H1 (cell line): ENCODE results near the gene DUSP18. TPM values are rescaled to one million over a fixed set of nuclear protein-coding genes. Genes with fewer than 3 reads are reported as not detected.

Source experiments
- CTCF ChIA-PET: fragments of 300-600 bp; sonication (Branson Sonifier 250); formaldehyde crosslinking; loops from one replicate; lab custom pipeline; 2021; ENCODE audit not compliant: partially characterized antibody; lab: Charles Lee
- POLR2A ChIA-PET: fragments of 300-600 bp; sonication (Branson Sonifier 250); formaldehyde crosslinking; loops from one replicate; lab custom pipeline; 2021; ENCODE audit warnings: inconsistent platforms; ENCODE audit not compliant: partially characterized antibody; lab: Charles Lee
- DNase-seq, 2 experiments: peaks; one replicate each; pipeline versions ENCODE4 v3.0.0 to v3.0.0-alpha.2; 2010 to 2022; ENCODE audit warnings: low spot score in 2 of 2, low read depth in 1 of 2, mixed read lengths in 1 of 2
- FAIRE-seq: peaks from 2 replicates; lab custom pipeline; 2011; peaks lifted over from hg19 to GRCh38; lab: Jason Lieb, UNC
- H2AFZ ChIP-seq: 2 replicates; pipeline ENCODE4 v1.8.1; 2012; ENCODE audit warnings: low read length, inconsistent platforms
- H2AK5ac ChIP-seq: 2 replicates; pipeline ENCODE4 v1.6.1; 2013; ENCODE audit warnings: low read depth, low read length
- H2BK120ac ChIP-seq: replicated peaks from 2 replicates; pipeline ENCODE3; 2013; ENCODE audit warnings: low read depth, low read length, inconsistent platforms
- H2BK12ac ChIP-seq: 2 replicates; pipeline ENCODE4 v1.6.1; 2013; ENCODE audit warnings: low read depth, low read length
- H2BK15ac ChIP-seq: 2 replicates; pipeline ENCODE4 v1.6.1; 2013; ENCODE audit warnings: low read length
- H2BK20ac ChIP-seq: 2 replicates; pipeline ENCODE4 v1.6.1; 2013; ENCODE audit warnings: low read length
- H2BK5ac ChIP-seq: 2 replicates; pipeline ENCODE4 v1.6.1; 2013; ENCODE audit warnings: low read depth, low read length
- H3K14ac ChIP-seq: 2 replicates; pipeline ENCODE4 v1.6.1; 2013; ENCODE audit warnings: inconsistent platforms; ENCODE audit not compliant: insufficient read length
- H3K18ac ChIP-seq: 2 replicates; pipeline ENCODE4 v1.6.1; 2013; ENCODE audit warnings: low read length; ENCODE audit errors: extremely low read depth
- H3K23ac ChIP-seq: 2 replicates; pipeline ENCODE4 v1.6.1; 2013; ENCODE audit warnings: inconsistent platforms; ENCODE audit not compliant: insufficient read length
- H3K23me2 ChIP-seq: 2 replicates; pipeline ENCODE4 v1.6.1; 2013; ENCODE audit warnings: low read depth, low read length
- H3K27ac ChIP-seq: 2 replicates; pipeline ENCODE4 v1.6.1; 2011; ENCODE audit warnings: low read depth, low read length, inconsistent platforms
- H3K27me3 ChIP-seq, 4 experiments: replicated peaks in 1 of 4; 1 replicate in 1 of 4; 2 replicates in 3 of 4; pipeline versions ENCODE4 v1.6.1 to v1.8.1; 2011 to 2013; ENCODE audit warnings: low read length in 3 of 4, mild to moderate bottlenecking in 3 of 4, inconsistent platforms in 2 of 4, mixed read lengths in 2 of 4, moderate library complexity in 1 of 4; ENCODE audit not compliant: control insufficient read depth in 3 of 4, insufficient read depth in 3 of 4; ENCODE audit errors: extremely low read depth in 1 of 4
- H3K36me3 ChIP-seq, 4 experiments: 2 replicates each; pipeline versions ENCODE4 v1.6.1 to v1.8.1; 2011 to 2013; ENCODE audit warnings: mild to moderate bottlenecking in 4 of 4, low read length in 3 of 4, moderate library complexity in 2 of 4, control low read depth in 1 of 4, inconsistent platforms in 1 of 4; ENCODE audit not compliant: insufficient read depth in 4 of 4, control insufficient read depth in 2 of 4
- H3K4ac ChIP-seq: replicated peaks from 2 replicates; pipeline ENCODE3; 2013; ENCODE audit warnings: low read length, low read depth, mixed read lengths, inconsistent platforms; ENCODE audit not compliant: insufficient read length
- H3K4me1 ChIP-seq, 4 experiments: replicated peaks in 1 of 4; 1 replicate in 1 of 4; 2 replicates in 3 of 4; pipeline versions ENCODE4 v1.6.1 to v1.8.1; 2011 to 2013; ENCODE audit warnings: low read length in 3 of 4, inconsistent platforms in 2 of 4, mixed read lengths in 1 of 4; ENCODE audit not compliant: insufficient read depth in 4 of 4, control insufficient read depth in 3 of 4
- H3K4me2 ChIP-seq, 2 experiments: 2 replicates each; pipeline versions ENCODE4 v1.6.1 to v1.8.1; 2011 to 2013; ENCODE audit warnings: low read depth in 2 of 2, low read length in 2 of 2, control low read depth in 1 of 2, inconsistent platforms in 1 of 2, mild to moderate bottlenecking in 1 of 2; ENCODE audit not compliant: insufficient read depth in 1 of 2
- H3K4me3 ChIP-seq, 4 experiments: fragments of 200-600, 300-600 bp in 1 of 4; sonication (generic), shearing (Covaris generic), sonication (Bioruptor Twin) in 1 of 4; 2 replicates each; pipeline versions ENCODE4 v1.5.1 to v1.8.1; 2011 to 2016; ENCODE audit warnings: low read length in 4 of 4, low read depth in 3 of 4, control low read depth in 2 of 4, inconsistent platforms in 2 of 4, mild to moderate bottlenecking in 2 of 4, mixed read lengths in 1 of 4, moderate library complexity in 1 of 4; ENCODE audit not compliant: insufficient read depth in 2 of 4; ENCODE audit errors: extremely low read depth in 1 of 4
- H3K56ac ChIP-seq: replicated peaks from 2 replicates; pipeline ENCODE3; 2013; ENCODE audit warnings: low read depth, mild to moderate bottlenecking, mixed read lengths, low read length, inconsistent platforms; ENCODE audit not compliant: insufficient read length
- H3K79me1 ChIP-seq: 2 replicates; pipeline ENCODE4 v1.6.1; 2013; ENCODE audit warnings: low read depth, low read length, control low read depth
- H3K79me2 ChIP-seq, 2 experiments: 2 replicates each; pipeline versions ENCODE4 v1.6.1 to v1.8.1; 2012 to 2013; ENCODE audit warnings: low read length in 2 of 2, mild to moderate bottlenecking in 2 of 2, inconsistent platforms in 1 of 2; ENCODE audit not compliant: insufficient read depth in 2 of 2, control insufficient read depth in 1 of 2
- H3K9ac ChIP-seq, 4 experiments: replicated peaks in 1 of 4; 1 replicate in 1 of 4; 2 replicates in 3 of 4; pipeline versions ENCODE4 v1.6.1 to v1.8.1; 2011 to 2013; ENCODE audit warnings: low read depth in 3 of 4, low read length in 3 of 4, control low read depth in 2 of 4, mild to moderate bottlenecking in 2 of 4, moderate library complexity in 2 of 4, inconsistent platforms in 1 of 4; ENCODE audit errors: extremely low read depth in 1 of 4
- H3K9me3 ChIP-seq, 2 experiments: 2 replicates each; pipeline versions ENCODE4 v1.6.1 to v1.8.1; 2012 to 2013; ENCODE audit warnings: mild to moderate bottlenecking in 2 of 2, moderate library complexity in 2 of 2, control low read depth in 1 of 2, inconsistent platforms in 1 of 2, low read depth in 1 of 2, low read length in 1 of 2, mixed read lengths in 1 of 2; ENCODE audit not compliant: insufficient read depth in 2 of 2
- H4K20me1 ChIP-seq, 2 experiments: replicated peaks in 1 of 2; 2 replicates each; pipeline versions ENCODE3 to v1.8.1; 2011 to 2013; ENCODE audit warnings: inconsistent platforms in 2 of 2, low read length in 2 of 2, mild to moderate bottlenecking in 1 of 2; ENCODE audit not compliant: insufficient read depth in 2 of 2, control insufficient read depth in 1 of 2
- H4K5ac ChIP-seq: 2 replicates; pipeline ENCODE4 v1.6.1; 2013; ENCODE audit warnings: low read length, low read depth, mixed read lengths, inconsistent platforms; ENCODE audit not compliant: insufficient read length
- H4K8ac ChIP-seq: 2 replicates; pipeline ENCODE4 v1.8.0; 2013; ENCODE audit warnings: mild to moderate bottlenecking, moderate library complexity, low read length, inconsistent platforms; ENCODE audit not compliant: insufficient read depth; ENCODE audit errors: extremely low read depth
- H4K91ac ChIP-seq: replicated peaks from 2 replicates; pipeline ENCODE3; 2013; ENCODE audit warnings: low read length, mixed read lengths, inconsistent platforms; ENCODE audit not compliant: insufficient read length
- BACH1 ChIP-seq: IDR thresholded peaks from 2 replicates; pipeline ENCODE4 v1.6.1; 2012; ENCODE audit warnings: low read length, improper control_type of control experiment
- BCL11A ChIP-seq, 2 experiments: IDR thresholded peaks; one replicate each; pipeline ENCODE4 v1.6.1; 2011; ENCODE audit warnings: low read depth in 2 of 2, low read length in 2 of 2, mild to moderate bottlenecking in 2 of 2
- NRF1 ChIP-seq: IDR thresholded peaks from 2 replicates; pipeline ENCODE4 v1.6.1; 2011; ENCODE audit warnings: mild to moderate bottlenecking, low read depth, low read length, improper control_type of control experiment
- SP4 ChIP-seq: IDR thresholded peaks from 2 replicates; pipeline ENCODE4 v1.6.1; 2012; ENCODE audit warnings: low read length, inconsistent platforms
- SUZ12 ChIP-seq: fragments of 200-600 bp; sonication (generic); IDR thresholded peaks from 2 replicates; pipeline ENCODE4 v1.6.1; 2012; ENCODE audit warnings: mild to moderate bottlenecking, inconsistent platforms, low read length, moderate library complexity, mixed read lengths
- TAF1 ChIP-seq: IDR thresholded peaks from 2 replicates; pipeline ENCODE4 v1.6.1; 2011; ENCODE audit warnings: mild to moderate bottlenecking, low read depth, low read length
- TAF7 ChIP-seq: optimal IDR thresholded peaks from 2 replicates; pipeline ENCODE3; 2011; ENCODE audit warnings: low read depth, mild to moderate bottlenecking, inconsistent platforms, low read length, moderate library complexity, borderline replicate concordance
- TCF12 ChIP-seq: IDR thresholded peaks from 2 replicates; pipeline ENCODE4 v1.6.1; 2011; ENCODE audit warnings: low read depth, mild to moderate bottlenecking, low read length
- ZNF274 ChIP-seq: IDR thresholded peaks from 2 replicates; pipeline ENCODE4 v1.7.0; 2012; ENCODE audit warnings: low read length, borderline replicate concordance; ENCODE audit errors: extremely low read depth
- WGBS, 2 experiments: shearing (Covaris generic) in 1 of 2; methylation state at CpG; one replicate each; pipeline versions ENCODE4 v1.1.6 to v1.1.7; 2013 to 2015; ENCODE audit warnings: low lambda C conversion rate in 2 of 2, mixed read lengths in 2 of 2, inconsistent platforms in 1 of 2, low coverage in 1 of 2, missing lambda C conversion rate in 1 of 2; ENCODE audit not compliant: insufficient replicate concordance in 2 of 2, insufficient coverage in 1 of 2, insufficient read length in 1 of 2; ENCODE audit errors: extremely low coverage in 1 of 2, missing lambda C conversion rate in 1 of 2; 5-methylcytosine and 5-hydroxymethylcytosine counted together
- polyA plus RNA-seq, 7 experiments: library from polyadenylated mRNA; depleted of rRNA in 3 of 7; stranded (reverse) in 5 of 7; unstranded in 2 of 7; fragments of >200 nt in 5 of 7; fragments of 200-250 nt in 2 of 7; gene quantifications; 1 replicate in 5 of 7; 2 replicates in 1 of 7; 4 replicates in 1 of 7; pipeline versions ENCODE4 v1.2.1 to v1.2.3, GENCODE V29; 2011 to 2013; ENCODE audit warnings: missing spikeins in 2 of 7, mixed read lengths in 2 of 7
- total RNA-seq: library from RNA; stranded (reverse); fragmentation: NEBNext Ultra II Directional; extraction: Animal tissue kit (Norgen Biotek cat#: 25700); gene quantifications from 2 replicates; pipeline ENCODE4 v1.2.1, GENCODE V29; 2021
- TF ChIP-seq, protein P1 (sequence below): IDR thresholded peaks from 2 replicates; pipeline ENCODE4 v1.6.1; 2012; ENCODE audit warnings: inconsistent platforms
- TF ChIP-seq, protein P2 (sequence below), 3 experiments: IDR thresholded peaks; 1 replicate in 2 of 3; 2 replicates in 1 of 3; pipeline versions ENCODE4 v1.5.1 to v1.6.1; 2011; ENCODE audit warnings: low read length in 3 of 3, mild to moderate bottlenecking in 3 of 3, inconsistent platforms in 2 of 3, low read depth in 1 of 3, moderate library complexity in 1 of 3; ENCODE audit not compliant: insufficient read depth in 1 of 3; ENCODE audit errors: control extremely low read depth in 1 of 3

DUSP18 gene
- total and polyA plus RNA-seq, 2 of the 8 experiments (the other 6 are each of a cell fraction or from before 2014, with no cell fraction given), result 2.6 to 7.3 TPM

DNA sequence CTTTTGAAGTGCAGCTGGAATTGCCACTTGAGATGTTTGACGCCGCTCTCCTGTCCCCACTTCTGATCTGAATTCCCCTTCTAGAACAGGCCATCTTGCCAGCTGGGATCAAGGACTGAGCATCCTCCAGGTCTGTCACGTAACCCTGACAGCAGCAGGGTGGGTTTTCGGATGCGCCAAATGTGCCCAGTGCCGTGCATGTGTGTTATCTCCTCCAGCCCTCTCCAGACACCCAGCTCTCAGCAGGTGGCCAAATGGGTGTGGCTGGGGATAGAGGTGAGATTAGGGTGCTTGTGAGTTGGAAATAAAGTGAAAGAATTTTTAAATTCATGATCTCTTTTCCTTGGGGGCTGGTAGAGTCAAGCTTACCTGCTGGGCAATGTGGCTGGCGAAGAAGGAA, 30.3 kb upstream of the DUSP18 start:
- ChIA-PET POLR2A (no interaction called here), CTCF (interaction anchor here (1.3 to 1.4 kb wide), 2 partner anchors 63 to 222 kb away, joined by 4 read pairs; no protein-coding TSS in a partner anchor)
- H3K56ac ChIP-seq, result no peak overlapping the region
- no peak overlapping the region for H4K91ac ChIP-seq
- DNase-seq (no peak), FAIRE-seq (no peak)
- H2BK12ac ChIP-seq, result no peak overlapping the region
- 96% methylated on average over 7 of the region's 7 CpGs; no CpG with 5 or more reads in 1 of the 2 experiments for WGBS, 2 experiments
- no peaks in the 10 kb centered on the region for H3K79me2 ChIP-seq
- H3K14ac ChIP-seq, result no peak overlapping the region
- no peak overlapping the region for H2BK120ac ChIP-seq
- no peak overlapping the region for H4K8ac ChIP-seq
- H3K27ac ChIP-seq, result no peak overlapping the region
- H3K23ac ChIP-seq, result no peak overlapping the region
- H4K20me1 ChIP-seq, result peaks cover 0 to 5% of the 10 kb centered on the region in 2 experiments
- no peak overlapping the region for H3K4ac ChIP-seq
- H2BK5ac ChIP-seq, result no peak overlapping the region
- peaks cover 0 to 17% (median 14%) of the 10 kb centered on the region in 4 experiments; a peak in 6 of 7 replicates for H3K27me3 ChIP-seq
- H3K23me2 ChIP-seq, result peaks cover 13% of the 10 kb centered on the region; the same call in 1 of the 2 replicates
- H3K9ac ChIP-seq, result no peak overlapping the region
- no peak overlapping the region for H2BK20ac ChIP-seq
- H4K5ac ChIP-seq, result no peak overlapping the region
- no peaks in the 10 kb centered on the region for H3K79me1 ChIP-seq
- H3K4me1 ChIP-seq, result peaks cover 0 to 6% (median 3%) of the 10 kb centered on the region in 4 experiments; a peak in 4 of 7 replicates
- H3K9me3 ChIP-seq, result no peaks in the 10 kb centered on the region
- H3K4me3 ChIP-seq, result no peak overlapping the region
- H2AFZ ChIP-seq, result no peak overlapping the region
- no peak overlapping the region for H3K18ac ChIP-seq
- H2AK5ac ChIP-seq, result no peak overlapping the region
- H2BK15ac ChIP-seq, result no peak overlapping the region
- no peaks in the 10 kb centered on the region for H3K36me3 ChIP-seq
- no peak overlapping the region for H3K4me2 ChIP-seq
- TF ChIP-seq SUZ12 (no peak), NRF1 (no peak), BACH1 (no peak), BCL11A (IDR thresholded peaks at IDR 0.05; ENCODE audit: low read depth in 2 of 2, low read length in 2 of 2) (no peak), TCF12 (no peak), ZNF274 (no peak), SP4 (no peak), TAF7 (no peak), TAF1 (no peak)
- TF ChIP-seq, protein P1, sequence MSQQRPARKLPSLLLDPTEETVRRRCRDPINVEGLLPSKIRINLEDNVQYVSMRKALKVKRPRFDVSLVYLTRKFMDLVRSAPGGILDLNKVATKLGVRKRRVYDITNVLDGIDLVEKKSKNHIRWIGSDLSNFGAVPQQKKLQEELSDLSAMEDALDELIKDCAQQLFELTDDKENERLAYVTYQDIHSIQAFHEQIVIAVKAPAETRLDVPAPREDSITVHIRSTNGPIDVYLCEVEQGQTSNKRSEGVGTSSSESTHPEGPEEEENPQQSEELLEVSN, result no peak
- TF ChIP-seq, protein P2, sequence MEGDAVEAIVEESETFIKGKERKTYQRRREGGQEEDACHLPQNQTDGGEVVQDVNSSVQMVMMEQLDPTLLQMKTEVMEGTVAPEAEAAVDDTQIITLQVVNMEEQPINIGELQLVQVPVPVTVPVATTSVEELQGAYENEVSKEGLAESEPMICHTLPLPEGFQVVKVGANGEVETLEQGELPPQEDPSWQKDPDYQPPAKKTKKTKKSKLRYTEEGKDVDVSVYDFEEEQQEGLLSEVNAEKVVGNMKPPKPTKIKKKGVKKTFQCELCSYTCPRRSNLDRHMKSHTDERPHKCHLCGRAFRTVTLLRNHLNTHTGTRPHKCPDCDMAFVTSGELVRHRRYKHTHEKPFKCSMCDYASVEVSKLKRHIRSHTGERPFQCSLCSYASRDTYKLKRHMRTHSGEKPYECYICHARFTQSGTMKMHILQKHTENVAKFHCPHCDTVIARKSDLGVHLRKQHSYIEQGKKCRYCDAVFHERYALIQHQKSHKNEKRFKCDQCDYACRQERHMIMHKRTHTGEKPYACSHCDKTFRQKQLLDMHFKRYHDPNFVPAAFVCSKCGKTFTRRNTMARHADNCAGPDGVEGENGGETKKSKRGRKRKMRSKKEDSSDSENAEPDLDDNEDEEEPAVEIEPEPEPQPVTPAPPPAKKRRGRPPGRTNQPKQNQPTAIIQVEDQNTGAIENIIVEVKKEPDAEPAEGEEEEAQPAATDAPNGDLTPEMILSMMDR (IDR thresholded peaks at IDR 0.05; ENCODE audit: control extremely low read depth in 1 of 3, insufficient read depth in 1 of 3, low read depth in 1 of 3, low read length in 3 of 3), result no peak
